Liver (tissue), 9 donors: Measurements from ENCODE around the gene ADAMTS6. TPM values are rescaled to one million over a fixed set of nuclear protein-coding genes. Genes with fewer than 3 reads are reported as not detected.

ENCODE experiments used
- DNase-seq: peaks from one replicate; pipeline ENCODE4 v3.0.0-alpha.2; 2017; ENCODE audit warnings: low spot score
- H3K27ac ChIP-seq, 2 donors: one replicate each; pipeline ENCODE4 v1.7.0; 2013; ENCODE audit warnings: inconsistent platforms in 2 of 2, low read length in 2 of 2, control low read depth in 1 of 2, low read depth in 1 of 2, mild to moderate bottlenecking in 1 of 2
- H3K27me3 ChIP-seq, 4 donors: one replicate each; pipeline versions ENCODE4 v1.6.1 to v1.7.0; 2013; ENCODE audit warnings: low read length in 3 of 4, inconsistent platforms in 1 of 4, mild to moderate bottlenecking in 1 of 4, moderate library complexity in 1 of 4; ENCODE audit not compliant: control insufficient read depth in 4 of 4, insufficient read depth in 4 of 4
- H3K36me3 ChIP-seq, 4 donors: one replicate each; pipeline versions ENCODE4 v1.6.1 to v1.7.0; 2013; ENCODE audit warnings: low read length in 3 of 4, mild to moderate bottlenecking in 3 of 4, low read depth in 1 of 4, moderate library complexity in 1 of 4; ENCODE audit not compliant: control insufficient read depth in 4 of 4, insufficient read depth in 3 of 4
- H3K4me1 ChIP-seq, 4 donors: one replicate each; pipeline versions ENCODE4 v1.6.1 to v1.7.0; 2013; ENCODE audit warnings: low read length in 3 of 4, mild to moderate bottlenecking in 3 of 4, moderate library complexity in 1 of 4; ENCODE audit not compliant: control insufficient read depth in 4 of 4, insufficient read depth in 4 of 4
- H3K4me3 ChIP-seq, 3 donors: one replicate each; pipeline versions ENCODE4 v1.6.1 to v1.7.0; 2013; ENCODE audit warnings: low read length in 3 of 3, control low read depth in 1 of 3, low read depth in 1 of 3, mild to moderate bottlenecking in 1 of 3
- H3K9ac ChIP-seq, 2 donors: one replicate each; pipeline ENCODE4 v1.7.0; 2013; ENCODE audit warnings: low read length in 2 of 2, mild to moderate bottlenecking in 2 of 2, moderate library complexity in 2 of 2, control low read depth in 1 of 2, low read depth in 1 of 2
- H3K9me3 ChIP-seq, 4 donors: one replicate each; pipeline versions ENCODE4 v1.6.1 to v1.7.0; 2013; ENCODE audit warnings: low read length in 3 of 4; ENCODE audit not compliant: control insufficient read depth in 4 of 4
- FOXA1 ChIP-seq: IDR thresholded peaks from 2 replicates; pipeline ENCODE4 v1.6.1; 2016; ENCODE audit warnings: antibody characterized with exemption
- FOXA2 ChIP-seq: IDR thresholded peaks from 2 replicates; pipeline ENCODE4 v1.6.1; 2016; ENCODE audit warnings: antibody characterized with exemption
- GABPA ChIP-seq, 2 donors: IDR thresholded peaks in 1 of 2; conservative IDR thresholded peaks in 1 of 2; 2 replicates each; pipeline ENCODE4 v1.6.1; 2016; ENCODE audit warnings: antibody characterized with exemption in 2 of 2, mild to moderate bottlenecking in 1 of 2, moderate library complexity in 1 of 2
- HNF4A ChIP-seq, 2 donors: conservative IDR thresholded peaks; 2 replicates each; pipeline ENCODE4 v1.6.1; 2016; ENCODE audit warnings: antibody characterized with exemption in 2 of 2, mild to moderate bottlenecking in 2 of 2
- HNF4G ChIP-seq: IDR thresholded peaks from 2 replicates; pipeline ENCODE4 v1.6.1; 2016; ENCODE audit warnings: antibody characterized with exemption
- NR2F2 ChIP-seq: IDR thresholded peaks from 2 replicates; pipeline ENCODE4 v1.6.1; 2016; ENCODE audit warnings: antibody characterized with exemption
- RAD21 ChIP-seq, 2 donors: IDR thresholded peaks; 2 replicates each; pipeline ENCODE4 v1.6.1; 2016; ENCODE audit warnings: antibody characterized with exemption in 2 of 2, mild to moderate bottlenecking in 2 of 2
- SP1 ChIP-seq: IDR thresholded peaks from 2 replicates; pipeline ENCODE4 v1.6.1; 2018; ENCODE audit warnings: antibody characterized with exemption, mild to moderate bottlenecking
- TAF1 ChIP-seq: conservative IDR thresholded peaks from 2 replicates; pipeline ENCODE4 v1.6.1; 2016; ENCODE audit warnings: antibody characterized with exemption, mild to moderate bottlenecking
- YY1 ChIP-seq: IDR thresholded peaks from 2 replicates; pipeline ENCODE4 v1.6.1; 2016; ENCODE audit warnings: antibody characterized with exemption, mild to moderate bottlenecking
- WGBS: extraction: QIAGEN DNeasy Blood & Tissue Kit; methylation state at CpG from one replicate; pipeline ENCODE4 v1.1.7; 2013; 5-methylcytosine and 5-hydroxymethylcytosine counted together
- polyA plus RNA-seq, 2 donors: library from polyadenylated mRNA; stranded (reverse) in 1 of 2; unstranded in 1 of 2; fragments of 200-250 nt in 1 of 2; fragments of >200 nt in 1 of 2; fragmentation: Nextera tagmentation in 1 of 2; extraction: Ambion mirVana in 1 of 2; gene quantifications; one replicate each; pipeline versions ENCODE4 v1.2.1 to v1.2.3, GENCODE V29; 2013 to 2015
- total RNA-seq, 2 donors: library from RNA; depleted of rRNA; stranded (reverse); fragments of >200 nt; gene quantifications; one replicate each; pipeline ENCODE4 v1.2.3, GENCODE V29; 2014
- TF ChIP-seq, protein P1 (sequence below): fragments of 150-350 bp; IDR thresholded peaks from 2 replicates; pipeline ENCODE4 v1.5.1; 2017; ENCODE audit warnings: improper control_type of control experiment, low read depth, low read length; ENCODE audit not compliant: missing input control
- TF ChIP-seq, protein P2 (sequence below): IDR thresholded peaks from 2 replicates; pipeline ENCODE4 v1.6.1; 2016; ENCODE audit warnings: antibody characterized with exemption
- TF ChIP-seq, protein P3 (sequence below): IDR thresholded peaks from 2 replicates; pipeline ENCODE4 v1.6.1; 2016; ENCODE audit warnings: antibody characterized with exemption, mild to moderate bottlenecking
- TF ChIP-seq, protein P4 (sequence below): IDR thresholded peaks from 2 replicates; pipeline ENCODE4 v1.6.1; 2016; ENCODE audit warnings: antibody characterized with exemption
- donor health status: healthy.
- donor health status: healthy.
- donor health status: healthy.
- donor health status: healthy.
- donor health status: healthy.

The ADAMTS6 gene
- total and polyA plus RNA-seq, 4 donors = 0.06 to 2.0 (median 0.59) TPM

DNA sequence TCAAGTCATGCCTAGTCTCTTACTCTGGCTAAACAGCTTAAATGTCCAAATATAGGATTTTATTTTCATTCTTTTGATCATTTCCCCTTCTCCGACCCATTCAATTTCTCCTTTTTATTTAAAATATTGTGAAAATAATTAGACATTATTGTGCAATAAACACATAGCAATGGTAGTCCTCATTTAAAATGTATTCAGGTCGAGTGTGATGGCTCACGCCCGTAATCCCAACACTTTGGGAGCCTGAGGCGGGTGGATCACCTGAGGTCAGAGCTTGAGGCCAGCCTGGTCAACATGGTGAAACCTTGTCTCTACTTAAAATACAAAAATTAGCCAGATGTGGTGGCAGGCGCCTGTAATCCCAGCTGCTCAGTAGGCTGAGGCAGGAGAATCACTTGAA is 26.7 kb downstream of the ADAMTS6 start:
- DNase-seq = no peak
- Histone ChIP-seq H3K36me3 (no peaks in the 10 kb centered on the region), H3K4me3 (no peak overlapping the region), H3K4me1 (no peaks in the 10 kb centered on the region), H3K9me3 (peaks cover 0 to 3% (median 0%) of the 10 kb centered on the region in 4 donors), H3K27ac (no peak overlapping the region), H3K27me3 (no peaks in the 10 kb centered on the region), H3K9ac (no peak overlapping the region)
- TF ChIP-seq HNF4A (conservative IDR thresholded peaks at IDR 0.05) (no peak), YY1 (no peak), SP1 (no peak), RAD21 (IDR thresholded peaks at IDR 0.05) (no peak), FOXA1 (no peak), GABPA (IDR thresholded peaks at IDR 0.05 in 1 of 2, conservative IDR thresholded peaks at IDR 0.05 in 1 of 2) (no peak)
- TF ChIP-seq, protein P1, sequence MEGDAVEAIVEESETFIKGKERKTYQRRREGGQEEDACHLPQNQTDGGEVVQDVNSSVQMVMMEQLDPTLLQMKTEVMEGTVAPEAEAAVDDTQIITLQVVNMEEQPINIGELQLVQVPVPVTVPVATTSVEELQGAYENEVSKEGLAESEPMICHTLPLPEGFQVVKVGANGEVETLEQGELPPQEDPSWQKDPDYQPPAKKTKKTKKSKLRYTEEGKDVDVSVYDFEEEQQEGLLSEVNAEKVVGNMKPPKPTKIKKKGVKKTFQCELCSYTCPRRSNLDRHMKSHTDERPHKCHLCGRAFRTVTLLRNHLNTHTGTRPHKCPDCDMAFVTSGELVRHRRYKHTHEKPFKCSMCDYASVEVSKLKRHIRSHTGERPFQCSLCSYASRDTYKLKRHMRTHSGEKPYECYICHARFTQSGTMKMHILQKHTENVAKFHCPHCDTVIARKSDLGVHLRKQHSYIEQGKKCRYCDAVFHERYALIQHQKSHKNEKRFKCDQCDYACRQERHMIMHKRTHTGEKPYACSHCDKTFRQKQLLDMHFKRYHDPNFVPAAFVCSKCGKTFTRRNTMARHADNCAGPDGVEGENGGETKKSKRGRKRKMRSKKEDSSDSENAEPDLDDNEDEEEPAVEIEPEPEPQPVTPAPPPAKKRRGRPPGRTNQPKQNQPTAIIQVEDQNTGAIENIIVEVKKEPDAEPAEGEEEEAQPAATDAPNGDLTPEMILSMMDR = no peak
- TF ChIP-seq, protein P2, sequence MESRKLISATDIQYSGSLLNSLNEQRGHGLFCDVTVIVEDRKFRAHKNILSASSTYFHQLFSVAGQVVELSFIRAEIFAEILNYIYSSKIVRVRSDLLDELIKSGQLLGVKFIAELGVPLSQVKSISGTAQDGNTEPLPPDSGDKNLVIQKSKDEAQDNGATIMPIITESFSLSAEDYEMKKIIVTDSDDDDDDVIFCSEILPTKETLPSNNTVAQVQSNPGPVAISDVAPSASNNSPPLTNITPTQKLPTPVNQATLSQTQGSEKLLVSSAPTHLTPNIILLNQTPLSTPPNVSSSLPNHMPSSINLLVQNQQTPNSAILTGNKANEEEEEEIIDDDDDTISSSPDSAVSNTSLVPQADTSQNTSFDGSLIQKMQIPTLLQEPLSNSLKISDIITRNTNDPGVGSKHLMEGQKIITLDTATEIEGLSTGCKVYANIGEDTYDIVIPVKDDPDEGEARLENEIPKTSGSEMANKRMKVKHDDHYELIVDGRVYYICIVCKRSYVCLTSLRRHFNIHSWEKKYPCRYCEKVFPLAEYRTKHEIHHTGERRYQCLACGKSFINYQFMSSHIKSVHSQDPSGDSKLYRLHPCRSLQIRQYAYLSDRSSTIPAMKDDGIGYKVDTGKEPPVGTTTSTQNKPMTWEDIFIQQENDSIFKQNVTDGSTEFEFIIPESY = no peak
- WGBS = 86% methylated on average over 6 of the region's 6 CpGs

DNA sequence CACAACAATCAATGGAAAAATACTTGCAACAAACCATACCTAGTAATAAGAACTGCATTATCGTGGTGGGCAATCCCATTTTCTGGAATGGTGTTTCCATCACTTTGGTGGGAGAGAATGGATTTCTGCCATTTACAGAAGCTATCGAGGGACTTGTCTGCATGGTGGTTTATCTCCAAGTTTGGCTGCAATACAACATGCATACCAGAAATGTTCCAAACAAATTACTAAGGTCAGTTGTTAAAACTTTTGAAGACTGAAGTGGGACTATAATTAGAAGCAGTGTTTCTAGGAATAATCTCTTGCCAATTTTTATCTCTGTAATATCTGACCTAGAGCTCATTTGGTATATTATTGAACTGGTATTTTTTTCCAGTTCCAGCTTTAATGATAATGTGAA is 30.3 kb downstream of the ADAMTS6 start:
- no peaks in the 10 kb centered on the region for H3K27me3 ChIP-seq
- H3K9me3 ChIP-seq = peaks cover 0 to 3% (median 0%) of the 10 kb centered on the region in 4 donors
- TF ChIP-seq, protein P3, sequence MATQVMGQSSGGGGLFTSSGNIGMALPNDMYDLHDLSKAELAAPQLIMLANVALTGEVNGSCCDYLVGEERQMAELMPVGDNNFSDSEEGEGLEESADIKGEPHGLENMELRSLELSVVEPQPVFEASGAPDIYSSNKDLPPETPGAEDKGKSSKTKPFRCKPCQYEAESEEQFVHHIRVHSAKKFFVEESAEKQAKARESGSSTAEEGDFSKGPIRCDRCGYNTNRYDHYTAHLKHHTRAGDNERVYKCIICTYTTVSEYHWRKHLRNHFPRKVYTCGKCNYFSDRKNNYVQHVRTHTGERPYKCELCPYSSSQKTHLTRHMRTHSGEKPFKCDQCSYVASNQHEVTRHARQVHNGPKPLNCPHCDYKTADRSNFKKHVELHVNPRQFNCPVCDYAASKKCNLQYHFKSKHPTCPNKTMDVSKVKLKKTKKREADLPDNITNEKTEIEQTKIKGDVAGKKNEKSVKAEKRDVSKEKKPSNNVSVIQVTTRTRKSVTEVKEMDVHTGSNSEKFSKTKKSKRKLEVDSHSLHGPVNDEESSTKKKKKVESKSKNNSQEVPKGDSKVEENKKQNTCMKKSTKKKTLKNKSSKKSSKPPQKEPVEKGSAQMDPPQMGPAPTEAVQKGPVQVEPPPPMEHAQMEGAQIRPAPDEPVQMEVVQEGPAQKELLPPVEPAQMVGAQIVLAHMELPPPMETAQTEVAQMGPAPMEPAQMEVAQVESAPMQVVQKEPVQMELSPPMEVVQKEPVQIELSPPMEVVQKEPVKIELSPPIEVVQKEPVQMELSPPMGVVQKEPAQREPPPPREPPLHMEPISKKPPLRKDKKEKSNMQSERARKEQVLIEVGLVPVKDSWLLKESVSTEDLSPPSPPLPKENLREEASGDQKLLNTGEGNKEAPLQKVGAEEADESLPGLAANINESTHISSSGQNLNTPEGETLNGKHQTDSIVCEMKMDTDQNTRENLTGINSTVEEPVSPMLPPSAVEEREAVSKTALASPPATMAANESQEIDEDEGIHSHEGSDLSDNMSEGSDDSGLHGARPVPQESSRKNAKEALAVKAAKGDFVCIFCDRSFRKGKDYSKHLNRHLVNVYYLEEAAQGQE = no peak
- TF ChIP-seq HNF4A (conservative IDR thresholded peaks at IDR 0.05) (no peak), HNF4G (no peak), FOXA2 (no peak), TAF1 (no peak), NR2F2 (no peak)
- TF ChIP-seq, protein P4, sequence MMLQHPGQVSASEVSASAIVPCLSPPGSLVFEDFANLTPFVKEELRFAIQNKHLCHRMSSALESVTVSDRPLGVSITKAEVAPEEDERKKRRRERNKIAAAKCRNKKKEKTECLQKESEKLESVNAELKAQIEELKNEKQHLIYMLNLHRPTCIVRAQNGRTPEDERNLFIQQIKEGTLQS = no peak
- no peak for DNase-seq
- no peak overlapping the region for H3K27ac ChIP-seq
- H3K9ac ChIP-seq = no peak overlapping the region
- WGBS = 82% methylated on average over 2 of the region's 2 CpGs
- no peaks in the 10 kb centered on the region for H3K36me3 ChIP-seq
- H3K4me3 ChIP-seq = no peak overlapping the region
- no peaks in the 10 kb centered on the region for H3K4me1 ChIP-seq
